Muscle of back (tissue), 11 donors: ENCODE data around the gene THRB. TPM values are rescaled to one million over a fixed set of nuclear protein-coding genes. Genes with fewer than 3 reads are reported as not detected.

Experiments used
- DNase-seq, 3 donors: peaks; one replicate each; pipeline versions ENCODE4 v3.0.0 to v3.0.0-alpha.2; 2013
- polyA plus RNA-seq, 10 donors: library from polyadenylated mRNA; unstranded; fragments of 120-200 nt; gene quantifications; one replicate each; pipeline ENCODE4 v1.2.1, GENCODE V29; 2013; ENCODE audit not compliant: insufficient read length in 10 of 10

The THRB gene
- polyA plus RNA-seq, 10 donors, result 0.88 to 5.3 (median 1.3) TPM

DNA sequence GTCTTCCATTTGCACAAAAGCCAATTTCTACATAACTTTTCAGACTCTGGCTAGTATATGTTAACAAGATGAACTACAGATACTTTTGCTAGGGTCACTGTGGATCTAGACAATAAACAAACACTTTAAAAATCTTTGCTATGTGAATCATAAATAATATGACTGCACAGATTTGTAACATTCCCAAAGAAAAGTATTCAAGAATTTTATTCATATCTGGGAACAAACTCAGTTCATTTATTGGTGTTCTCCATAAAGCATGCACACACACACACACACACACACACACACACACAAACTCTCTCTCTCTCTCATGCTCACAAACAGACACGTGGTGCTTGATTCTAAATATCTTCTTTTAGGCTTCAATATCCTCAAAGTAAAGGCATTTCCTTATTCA lies 18.8 kb upstream of the THRB start:
- peak in 1 of 3 donors; percentile 25 for DNase-seq

DNA sequence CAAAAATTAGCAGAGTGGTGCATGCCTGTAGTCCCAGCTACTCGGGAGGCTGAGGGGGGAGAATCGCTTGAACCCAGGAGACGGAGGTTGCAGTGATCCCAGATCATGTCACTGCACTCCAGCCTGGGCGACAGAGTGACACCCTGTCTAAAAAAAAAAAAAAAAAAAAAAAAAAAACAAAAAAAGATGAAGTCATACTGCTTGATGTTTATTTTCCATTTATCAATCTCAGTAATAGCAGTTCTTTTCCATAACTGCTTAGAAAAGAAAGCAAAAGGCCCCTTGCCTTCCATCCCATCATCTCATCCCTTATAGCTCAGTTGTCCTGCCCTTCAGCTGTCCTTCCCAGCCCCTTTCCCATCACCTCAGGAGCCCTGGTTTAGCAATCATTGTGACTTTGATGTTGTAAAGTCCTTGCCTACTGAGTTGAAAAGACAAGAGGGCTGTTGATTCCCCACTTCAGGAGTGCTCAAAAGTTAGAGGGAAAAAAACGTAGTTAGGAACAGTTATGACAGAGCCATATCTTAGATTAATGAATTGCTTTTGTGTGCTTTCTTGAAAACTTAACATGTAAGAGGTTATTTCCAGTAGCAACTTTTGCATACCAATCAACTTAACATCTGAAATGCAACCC lies 18.0 kb upstream of the THRB start:
- no peak for DNase-seq

DNA sequence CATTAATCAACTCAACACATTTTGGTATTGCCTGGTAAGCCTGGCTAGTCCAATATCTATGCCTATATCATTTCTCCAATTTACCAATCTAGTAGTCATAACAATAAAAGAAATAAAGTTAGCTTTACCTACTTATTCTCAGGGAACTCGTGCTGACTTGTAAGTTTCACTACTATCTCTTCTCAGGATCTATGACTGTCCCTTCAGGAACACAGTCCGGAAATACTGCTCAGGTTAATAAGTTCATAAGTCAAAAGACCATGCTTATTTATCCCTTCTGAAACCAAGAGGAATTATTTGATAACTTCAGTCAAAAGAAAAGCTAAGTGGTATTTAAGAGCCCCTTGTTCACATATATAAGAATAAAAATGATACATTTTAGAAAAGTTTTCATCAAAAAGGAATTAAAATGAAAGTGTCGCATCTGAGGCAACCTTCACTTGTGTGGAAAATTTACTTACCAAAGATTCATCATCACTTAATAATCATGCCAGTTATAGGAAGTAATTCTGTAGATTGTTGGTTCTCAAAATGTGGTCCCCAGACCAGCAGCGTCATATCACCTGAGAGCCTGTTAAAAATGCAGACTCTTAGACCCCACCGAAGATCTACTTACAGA lies 15.5 kb upstream of the THRB start:
- no peak for DNase-seq

DNA sequence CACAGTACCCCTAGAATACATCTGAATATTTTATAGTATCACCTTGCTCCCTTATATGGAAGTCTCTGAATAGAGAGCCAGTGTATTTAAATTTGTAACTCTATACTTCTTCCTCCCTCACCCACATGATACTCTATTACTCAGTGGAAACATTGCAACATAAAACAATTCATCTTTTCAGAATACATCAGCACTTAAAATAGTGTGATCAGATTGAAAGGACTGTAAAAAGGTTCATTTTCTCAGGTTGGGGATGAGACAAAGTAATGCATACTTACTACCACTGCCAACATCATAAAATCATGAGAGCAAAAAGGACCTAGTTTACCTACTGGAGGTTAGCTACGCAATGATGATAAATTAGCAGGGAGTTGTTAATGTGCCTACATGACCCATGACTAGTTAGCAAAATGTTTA lies 13.8 kb upstream of the THRB start:
- DNase-seq, result peak in 1 of 3 donors; percentile 14

DNA sequence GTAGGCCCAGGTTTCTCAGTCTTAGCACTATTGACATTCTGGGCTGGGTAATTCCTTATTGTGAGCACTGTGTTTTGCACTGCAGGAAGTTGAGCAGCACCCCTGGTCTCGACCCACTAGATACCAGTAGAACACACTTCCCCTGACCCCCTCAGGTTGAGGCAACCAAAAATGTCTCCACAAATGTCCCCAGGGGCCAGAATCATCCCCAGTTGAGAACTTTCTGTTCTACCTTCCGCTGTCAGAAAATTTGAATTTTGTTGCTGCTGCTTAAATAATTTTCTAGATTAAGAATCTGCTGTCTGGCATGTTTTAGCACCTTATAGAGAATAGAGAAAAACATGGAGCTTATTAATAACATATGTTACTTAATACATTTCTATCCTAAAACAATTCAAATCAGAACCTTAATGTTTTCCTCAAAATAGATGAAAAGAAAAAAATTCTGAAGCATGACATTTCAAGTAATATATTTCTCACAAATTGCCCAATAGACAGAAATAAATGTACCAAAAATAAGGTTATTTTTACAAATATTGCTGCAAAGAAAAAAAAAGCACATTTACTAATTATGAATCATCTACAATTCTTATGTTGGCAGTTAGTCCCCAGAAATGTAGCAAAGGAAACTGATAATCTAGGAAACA lies 13.2 kb upstream of the THRB start:
- DNase-seq, result no peak

DNA sequence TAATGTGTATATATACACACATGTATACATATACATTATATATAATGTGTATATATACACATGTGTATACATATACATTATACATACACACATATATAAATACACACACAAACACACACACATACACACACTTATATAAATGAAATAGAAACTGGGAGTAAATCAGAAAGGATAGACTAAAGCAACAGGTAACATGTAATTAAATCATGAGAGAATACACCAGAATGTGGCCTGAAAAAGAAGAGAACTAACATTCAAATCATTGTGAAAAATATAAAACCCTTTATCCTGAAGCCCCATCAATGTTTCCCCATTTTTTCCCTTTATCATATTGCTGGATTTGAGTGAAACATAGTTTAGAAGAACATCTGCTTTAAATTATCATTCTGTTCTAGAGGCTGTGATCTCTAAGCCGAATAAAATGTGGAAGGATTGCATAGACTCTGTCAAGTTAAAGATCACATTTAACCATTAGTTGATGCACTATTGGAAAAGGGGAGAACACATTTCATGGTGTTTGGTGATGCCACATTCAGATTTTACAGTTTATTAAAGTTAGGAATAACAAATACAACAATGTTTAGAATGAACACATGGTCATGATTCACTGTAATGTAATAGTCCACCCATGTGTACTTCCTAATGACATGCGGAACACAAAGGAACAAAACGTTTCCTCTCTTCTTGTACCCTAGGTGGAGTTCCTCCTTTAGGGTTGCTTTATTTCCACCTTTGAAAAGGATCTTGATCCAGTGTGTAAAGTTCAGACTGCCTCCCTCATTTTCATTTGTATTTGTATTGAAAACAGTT lies 12.5 kb upstream of the THRB start:
- peak in 1 of 3 donors; percentile 35 for DNase-seq

DNA sequence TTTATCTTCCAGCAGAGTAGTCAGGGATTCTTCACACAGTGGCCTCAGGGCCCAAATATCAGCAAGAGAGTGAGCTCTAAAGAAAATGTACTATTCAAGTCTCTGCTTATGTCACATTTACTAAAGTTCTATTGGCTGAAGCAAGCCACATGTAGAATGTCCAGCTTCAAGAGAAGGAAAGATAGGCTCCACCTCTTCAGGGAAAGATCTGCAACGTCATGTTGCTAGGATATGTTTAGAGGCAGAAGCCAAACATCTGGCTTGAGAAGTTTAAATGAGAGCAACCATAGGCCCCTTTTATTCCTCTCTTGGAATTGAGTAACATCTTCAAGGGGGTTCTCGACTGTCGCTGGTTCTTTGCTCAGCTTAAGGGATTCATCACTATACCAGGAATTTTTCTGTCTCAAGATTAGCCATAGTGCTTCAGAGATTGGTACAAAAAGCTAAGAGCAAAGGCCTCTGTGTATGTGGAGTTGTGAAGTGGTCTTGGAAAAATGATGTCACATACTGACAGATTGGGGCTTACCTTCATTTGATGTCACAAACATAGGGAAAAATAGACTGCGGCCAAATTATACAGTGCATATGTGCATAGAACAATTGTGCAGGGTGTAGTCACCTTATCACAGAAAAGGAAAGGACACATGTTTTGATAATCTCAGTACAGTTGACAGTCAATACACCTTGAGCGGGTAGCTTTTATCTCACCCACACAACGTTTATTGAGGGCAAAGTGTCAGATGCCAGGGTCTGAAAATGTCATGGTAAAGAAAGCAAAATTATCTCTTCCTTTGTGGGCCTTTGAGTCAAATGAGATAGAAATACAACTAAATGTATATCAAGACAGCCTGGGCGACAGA lies 11.3 kb upstream of the THRB start:
- peak; percentile 39 to 70 (median 58) for DNase-seq

DNA sequence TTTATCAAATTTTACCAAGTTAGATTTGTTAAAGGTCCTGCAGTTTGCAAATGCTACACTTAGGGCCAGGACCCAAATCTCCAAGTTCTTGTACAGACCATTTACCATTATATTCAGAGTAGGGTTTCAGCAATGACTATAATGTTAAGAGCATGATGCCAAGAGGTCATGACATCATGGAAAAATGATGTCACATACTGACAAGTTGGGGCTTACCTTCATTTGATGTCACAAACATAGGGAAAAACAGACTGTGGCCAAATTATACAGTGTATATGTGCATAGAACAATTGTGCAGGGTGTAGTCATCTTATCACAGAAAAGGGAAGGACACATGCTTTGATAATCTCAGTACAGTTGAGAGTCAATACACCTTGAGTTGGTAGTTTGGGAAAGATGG lies 10.1 kb upstream of the THRB start:
- no peak for DNase-seq

DNA sequence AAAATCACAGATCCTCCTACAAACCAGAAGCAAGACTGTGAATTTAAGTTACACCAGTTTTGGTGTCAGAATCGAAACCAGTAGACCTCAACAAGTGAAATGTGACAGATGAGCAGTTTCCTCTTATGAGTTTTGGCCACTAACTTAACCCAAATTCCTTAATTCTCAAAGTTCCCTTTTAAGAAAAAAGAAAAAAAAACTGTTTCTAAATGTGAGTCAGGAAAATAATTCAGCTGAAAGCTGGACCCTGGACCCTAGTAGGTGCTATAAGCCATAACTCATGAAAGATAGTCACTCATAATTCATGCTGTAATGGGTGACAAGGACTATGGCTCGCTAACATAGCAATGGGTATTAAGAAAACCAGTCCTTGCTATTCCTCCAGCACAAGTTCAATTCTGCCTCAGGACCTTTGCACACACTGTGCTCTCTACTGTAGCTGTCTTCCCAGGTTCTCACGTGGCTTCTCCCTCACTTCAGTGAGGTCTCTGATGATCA lies 9.0 kb upstream of the THRB start:
- DNase-seq, result no peak

DNA sequence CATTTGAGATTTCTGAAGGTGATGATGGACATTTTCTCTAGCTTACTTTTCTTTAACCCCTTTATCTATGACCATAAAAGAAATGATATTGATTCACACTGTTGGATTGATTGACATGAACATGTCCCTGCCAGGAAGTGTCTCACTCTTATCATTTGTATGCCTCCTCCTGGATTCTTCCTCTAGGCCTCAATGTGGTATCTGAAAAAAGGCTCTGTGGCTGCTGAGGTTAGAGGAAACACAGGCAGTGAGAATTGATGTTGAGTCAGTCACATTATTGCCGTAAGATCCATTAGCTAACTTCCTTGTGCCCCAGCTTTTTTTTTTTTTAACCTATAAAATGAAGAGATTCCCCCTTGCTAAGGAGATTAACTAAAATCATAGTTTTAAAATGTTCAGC lies 8.0 kb upstream of the THRB start:
- DNase-seq, result no peak

DNA sequence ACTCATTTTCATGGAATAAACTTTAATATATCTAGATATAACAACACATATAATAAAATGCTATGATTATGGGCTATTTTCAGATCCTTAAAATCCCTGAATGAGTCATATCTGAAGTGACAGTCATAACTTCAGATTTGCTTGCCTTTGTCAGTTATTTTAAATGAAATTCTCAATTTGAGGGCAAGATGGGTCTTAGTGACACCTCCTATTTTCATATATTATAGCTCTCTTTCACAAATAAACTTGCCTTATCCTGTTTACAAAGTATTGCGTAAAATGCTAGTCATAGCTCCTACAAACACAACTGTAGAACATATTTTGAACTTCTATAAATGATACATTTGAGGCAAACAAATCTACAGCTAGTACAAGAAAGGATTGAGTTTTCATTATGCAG lies 6.2 kb upstream of the THRB start:
- no peak for DNase-seq

DNA sequence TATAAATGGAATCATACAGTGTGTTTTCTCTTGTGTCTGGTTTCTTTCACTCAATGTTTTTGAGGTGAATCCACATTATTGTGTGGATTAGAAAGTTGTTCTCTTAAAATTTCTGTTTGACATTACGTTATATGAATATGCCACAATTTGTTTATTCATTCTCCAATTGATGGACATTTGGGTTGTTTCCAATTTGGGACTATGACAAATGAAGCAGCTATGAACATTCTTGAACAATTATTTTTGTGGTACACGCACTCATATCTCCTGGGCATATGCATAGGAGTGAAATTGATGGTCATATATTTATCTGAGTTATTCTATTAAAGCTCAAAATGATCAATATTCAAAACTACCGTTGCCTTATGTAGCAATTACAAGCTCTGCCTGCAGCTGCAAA lies 5.3 kb upstream of the THRB start:
- no peak for DNase-seq

DNA sequence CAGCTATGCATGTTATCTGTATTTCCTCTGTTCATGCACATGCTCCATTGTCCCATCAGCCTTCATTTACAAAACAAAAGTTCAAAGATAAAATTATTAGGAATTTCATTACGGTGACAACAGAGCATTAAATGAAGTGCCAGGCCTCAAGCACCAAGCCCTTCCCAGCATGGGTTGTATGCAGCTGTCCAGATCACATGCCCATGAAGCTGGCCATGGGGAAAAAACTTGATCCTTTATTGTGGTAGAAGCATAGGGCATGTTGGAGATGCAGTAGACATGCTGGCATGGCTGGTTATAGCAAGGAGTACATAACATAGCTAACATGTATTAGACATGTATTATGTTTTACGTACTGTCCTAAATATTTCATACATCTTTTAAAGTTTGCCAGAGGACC lies 4.1 kb upstream of the THRB start:
- DNase-seq, result no peak

DNA sequence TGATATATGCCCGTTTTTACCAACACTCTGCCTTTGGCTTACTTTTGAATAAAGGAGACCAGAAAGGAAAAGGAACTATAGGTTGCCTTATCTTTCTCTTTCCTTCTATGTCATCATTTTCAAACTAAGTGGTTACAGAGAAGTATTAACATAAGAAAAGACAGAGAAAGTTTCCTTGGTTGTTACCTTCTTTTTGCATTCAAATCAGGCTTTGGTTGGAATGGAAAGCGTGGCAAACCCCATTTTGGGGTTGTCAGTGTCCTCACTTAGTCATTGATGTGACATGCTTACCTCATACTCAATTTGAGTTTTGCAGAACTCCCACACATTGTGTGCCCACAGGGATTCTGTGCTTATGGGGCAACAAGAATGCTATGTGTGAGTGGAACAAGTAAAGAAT lies 3.7 kb upstream of the THRB start:
- DNase-seq, result no peak

DNA sequence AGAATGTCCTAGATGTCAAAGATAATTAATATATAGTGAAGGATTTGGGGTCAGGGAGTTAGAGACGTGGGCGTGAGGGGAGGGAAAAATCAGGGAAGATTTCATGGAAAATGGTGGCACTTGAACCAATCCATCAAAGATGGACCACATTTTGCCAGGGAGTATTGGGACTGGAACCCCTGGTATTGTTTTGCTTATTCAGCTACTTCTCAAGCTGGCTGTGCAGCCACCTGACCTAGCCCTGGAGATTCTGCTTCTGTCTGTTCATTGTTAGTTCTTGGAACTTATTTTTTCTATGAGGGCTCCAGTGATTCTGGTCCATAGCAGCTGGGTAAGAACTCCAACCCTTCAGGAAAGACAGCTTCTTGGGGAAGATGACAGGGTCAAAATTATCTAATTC lies 3.3 kb upstream of the THRB start:
- DNase-seq, result no peak

DNA sequence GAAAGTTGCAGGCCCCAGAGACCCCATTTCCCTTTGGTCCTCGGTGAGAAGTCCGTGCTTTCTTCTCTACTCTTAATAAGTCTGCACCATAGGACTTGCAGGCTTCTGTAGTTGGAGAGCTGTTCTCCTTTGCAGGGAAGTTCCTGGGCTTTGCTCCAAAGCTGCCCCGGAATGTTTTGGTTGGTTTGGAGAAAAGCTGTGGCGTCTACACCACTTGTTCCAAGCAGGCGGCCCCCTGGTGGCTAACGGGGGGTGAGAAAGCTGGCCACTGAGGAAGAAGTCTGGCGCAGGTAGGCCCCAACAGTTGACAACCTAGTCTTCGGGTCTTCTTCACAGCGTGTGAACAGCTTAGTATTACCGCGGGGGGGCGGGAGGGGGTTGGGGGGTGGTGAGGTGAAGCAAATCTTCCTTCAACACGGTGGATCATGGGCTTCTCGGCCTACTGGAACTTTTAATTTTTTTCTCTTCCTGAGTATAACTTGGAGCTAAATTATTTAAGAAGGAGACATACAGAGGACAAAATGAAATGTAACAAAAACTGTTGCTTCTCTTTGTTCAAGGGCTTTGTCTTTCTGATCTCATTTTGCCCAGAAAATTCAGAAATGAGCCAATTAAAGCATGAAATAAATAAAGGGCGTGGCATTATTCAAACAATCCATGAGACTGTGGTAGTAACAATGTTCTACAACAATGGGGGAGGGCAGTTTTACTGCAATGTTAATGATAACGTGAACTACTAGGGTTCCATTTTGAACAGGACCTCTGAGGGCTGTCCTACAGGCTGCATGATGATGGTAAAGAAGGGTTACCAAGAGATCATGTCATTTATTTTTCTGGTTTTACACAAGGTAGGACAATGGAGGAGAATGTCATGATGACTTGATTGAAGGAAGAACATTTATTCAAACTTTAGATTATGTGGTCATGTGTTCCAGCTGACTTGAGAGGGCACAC lies 2.2 kb upstream of the THRB start:
- DNase-seq, result peak; percentile 22 to 64 (median 36)

DNA sequence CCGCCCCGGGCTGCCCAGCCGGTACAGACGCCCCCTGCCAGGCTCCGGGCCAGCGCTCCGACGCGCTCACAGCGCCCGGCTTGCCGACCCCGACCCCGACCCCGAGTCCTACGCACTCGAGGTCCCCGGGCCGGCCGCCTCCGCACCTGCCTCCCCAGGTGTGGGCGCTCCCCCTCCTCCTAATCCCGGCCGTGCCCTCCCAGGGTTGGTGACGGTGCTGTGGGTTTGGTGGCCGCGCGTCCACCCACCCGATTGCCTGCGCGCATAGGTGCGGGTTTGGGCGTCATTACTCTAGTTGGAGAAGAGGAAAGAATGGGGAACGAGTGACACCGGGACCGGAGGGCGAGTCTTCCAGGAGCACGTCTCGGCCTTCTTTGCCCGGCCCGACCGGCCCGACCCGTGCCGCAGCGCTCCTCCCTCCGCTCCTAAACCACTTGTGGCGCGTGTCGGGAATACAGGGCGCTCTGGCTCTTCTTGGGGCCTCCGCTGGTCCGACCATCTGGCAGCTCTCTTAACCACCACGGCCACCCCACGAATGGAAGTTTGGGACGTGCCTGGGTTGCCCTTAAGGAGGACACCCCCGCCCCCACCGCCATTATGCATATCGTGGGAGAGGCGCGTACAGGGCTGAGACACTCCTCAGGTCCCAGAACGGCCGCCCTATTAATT lies 810 bp upstream of the THRB start:
- peak in 1 of 3 donors; percentile 57 for DNase-seq

DNA sequence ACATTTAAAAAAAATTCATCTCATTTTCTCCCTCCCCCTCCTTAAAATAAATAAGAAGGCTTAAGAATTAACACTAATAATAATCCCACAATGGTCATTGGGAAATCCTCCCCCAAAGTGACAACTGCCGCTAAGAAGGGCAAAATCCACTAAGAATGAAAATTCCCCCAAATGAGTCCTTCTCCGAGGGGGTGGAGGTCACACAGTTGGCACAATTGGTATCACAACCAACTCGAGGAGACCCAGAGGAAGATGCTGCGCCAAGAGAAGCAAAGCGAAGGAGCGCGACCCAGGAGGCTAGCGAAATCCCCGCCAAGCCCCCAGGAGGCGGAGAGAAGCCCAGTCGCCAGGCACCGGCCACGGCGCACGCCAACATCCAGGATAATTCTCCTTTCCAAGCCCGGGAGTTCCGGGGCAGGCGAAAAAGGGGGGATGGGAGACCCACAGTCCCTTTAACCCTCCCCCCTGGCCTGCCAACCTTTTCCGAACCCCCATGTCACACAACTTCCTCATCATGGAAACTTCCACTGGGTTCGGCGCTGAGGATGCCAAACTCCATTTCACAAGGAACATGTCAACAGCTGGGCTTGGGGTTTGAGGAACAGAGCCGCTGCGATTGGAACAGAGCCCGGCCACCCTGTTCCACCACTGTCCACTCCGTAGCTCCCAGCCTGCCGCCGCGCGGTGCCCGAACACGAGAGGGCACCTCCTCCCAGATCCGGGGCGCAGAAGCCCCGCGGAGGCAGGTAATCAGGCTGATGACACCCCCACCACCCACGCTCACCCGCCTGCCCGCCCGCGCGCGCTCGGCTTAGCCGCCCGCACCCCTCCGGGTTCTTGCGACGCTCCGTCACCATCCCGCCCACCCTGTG lies 668 bp downstream of the THRB start:
- DNase-seq, result peak; percentile 20 to 83 (median 44)
